NCI-H187 (cell line): Measurements from ENCODE around the gene TNRC6B.
A peak's percentile ranks its signal among the peaks of the same experiment; 100 is the strongest.
"Not testable (repeated sequence)": the region's sequence is repeated elsewhere in the genome, so short reads cannot be mapped to it uniquely, and the experiment has no call there.

Source experiments
- DNase-seq, 2 experiments: peaks; one replicate each; lab custom pipeline; 2025; lab: John Stamatoyannopoulos, UW

The TNRC6B gene

GRCh38 chr22:40177738-40178416 lies at the start of gene TNRC6B:
TNRC6B (plus strand) TSS chr22:40177925; CDS start chr22:40178136, 211 bp downstream.
- peak; percentile 5 to 60 for DNase-seq

- DNase-seq: no peak
Observed at GRCh38 chr22:40128989-40129388, 48.7 kb upstream of the TNRC6B start.

DNA sequence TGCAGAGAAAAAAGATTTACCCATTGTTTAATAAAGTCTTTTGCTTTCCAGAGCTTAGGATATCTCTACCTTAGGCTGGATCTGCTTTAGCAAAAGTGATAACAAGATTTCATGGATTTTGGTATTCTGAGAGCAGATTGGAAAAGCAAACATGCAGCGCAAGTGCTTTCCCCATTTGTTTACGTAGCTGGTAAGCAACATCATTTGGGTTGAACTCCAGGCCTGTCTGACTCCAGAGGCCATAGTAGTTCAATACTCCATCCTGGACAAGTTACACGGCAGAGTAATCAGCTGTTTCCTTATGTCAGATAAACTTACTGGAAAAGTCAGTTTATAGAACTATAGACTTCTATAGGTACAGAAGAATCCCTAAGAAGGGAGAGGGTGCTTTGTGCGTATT lies 40.6 kb upstream of the TNRC6B start:
- no peak for DNase-seq

DNA sequence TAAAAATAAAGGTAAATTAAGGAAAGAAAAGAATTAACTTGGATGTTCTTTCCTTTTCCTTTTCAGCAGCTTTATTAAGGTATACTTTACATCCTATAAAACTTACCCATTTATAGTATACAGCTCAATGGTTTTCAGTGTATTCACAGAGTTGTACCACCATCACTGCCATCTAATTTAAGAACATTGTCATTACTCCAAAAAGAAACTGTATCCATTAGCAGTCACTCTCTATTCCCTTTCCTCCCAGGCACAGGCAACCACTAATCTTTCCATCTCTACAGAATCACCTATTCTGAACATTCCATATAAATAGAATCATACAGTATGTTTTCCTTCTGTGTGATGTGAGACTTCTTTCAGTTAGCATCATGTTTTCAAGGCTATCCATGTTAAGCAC lies 38.9 kb upstream of the TNRC6B start:
- no peak for DNase-seq

- no peak for DNase-seq
Observed at GRCh38 chr22:40147388-40148176, 30.1 kb upstream of the TNRC6B start.

DNA sequence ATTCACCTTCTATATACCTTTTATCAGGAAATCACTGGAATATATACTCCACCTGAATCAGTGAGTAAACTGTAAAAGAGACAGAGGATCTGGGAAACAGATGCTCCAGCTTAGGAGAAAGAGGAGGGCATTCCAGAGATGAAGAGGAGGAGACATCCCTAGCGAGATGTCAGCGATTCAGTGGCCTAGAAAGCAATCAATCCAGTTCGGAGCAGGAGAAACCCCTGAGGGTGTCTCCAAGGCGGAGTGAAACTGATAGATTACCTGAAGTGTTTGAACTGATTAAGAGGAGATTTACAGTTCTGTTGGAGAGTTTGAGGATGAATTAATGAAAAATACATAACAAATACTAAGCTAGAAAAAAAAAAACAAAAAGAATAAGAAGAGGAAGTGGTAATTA lies 24.5 kb upstream of the TNRC6B start:
- no peak for DNase-seq

GRCh38 chr22:40153705-40154104 lies 24.0 kb upstream of the TNRC6B start:
- DNase-seq: no peak

DNA sequence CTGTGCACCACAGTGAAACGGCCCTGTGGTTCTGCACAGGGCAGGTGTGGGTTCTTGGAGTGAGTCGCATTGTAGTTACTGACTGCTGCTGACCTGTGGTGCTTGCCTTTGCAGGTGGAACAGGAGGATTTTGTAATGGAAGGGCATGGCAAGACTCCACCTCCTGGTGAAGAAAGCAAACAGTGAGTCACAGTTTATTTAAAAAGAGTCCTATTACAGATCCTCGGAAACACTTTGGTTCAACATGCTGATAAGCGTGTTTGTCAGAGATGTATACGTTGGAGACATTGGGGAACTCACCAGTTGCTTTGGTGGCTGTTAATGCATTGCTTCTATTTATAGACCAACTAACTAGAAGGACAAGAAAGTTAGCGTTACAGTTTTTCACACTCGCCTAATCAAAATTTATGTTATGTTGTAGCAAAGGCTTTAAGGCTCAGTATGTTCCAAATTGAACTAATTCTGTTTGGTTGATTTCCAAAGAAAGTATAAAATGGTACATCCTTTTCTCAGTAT lies 21.7 kb upstream of the TNRC6B start:
- peak; percentile 11 to 23 for DNase-seq

GRCh38 chr22:40156682-40157081 lies 21.0 kb upstream of the TNRC6B start:
- DNase-seq: not testable (repeated sequence)

DNA sequence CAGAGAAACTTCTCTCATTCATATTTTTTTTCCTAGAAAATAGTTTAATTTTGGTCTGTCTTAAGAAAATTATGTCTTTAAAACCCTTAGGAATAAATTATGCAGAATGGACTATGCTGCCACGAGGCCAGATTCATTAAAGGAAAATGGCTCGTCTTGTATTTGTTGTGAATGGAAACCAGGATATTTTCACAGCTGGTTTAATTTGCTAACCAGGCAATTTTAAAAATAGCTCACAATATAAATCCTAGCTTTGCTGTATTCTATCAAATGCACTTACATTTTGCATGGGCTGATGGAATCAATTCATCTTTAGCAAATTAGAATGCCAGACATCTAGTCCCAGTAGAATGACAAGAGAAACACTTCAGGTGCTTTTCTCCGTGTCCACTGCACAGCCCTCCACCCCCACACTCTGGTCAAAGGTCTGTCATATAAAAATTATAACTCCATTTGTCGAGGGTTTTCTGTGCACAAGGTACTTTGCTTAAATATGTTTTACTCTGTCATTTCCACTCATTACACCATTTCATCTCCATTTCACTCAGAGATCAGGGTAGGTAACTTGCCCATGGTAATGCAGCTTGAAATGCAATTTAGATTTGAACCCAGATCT lies 20.3 kb upstream of the TNRC6B start:
- peak in 1 of 2 experiments; percentile 20 for DNase-seq

GRCh38 chr22:40161194-40161593 lies 16.5 kb upstream of the TNRC6B start:
- DNase-seq: no peak

DNA sequence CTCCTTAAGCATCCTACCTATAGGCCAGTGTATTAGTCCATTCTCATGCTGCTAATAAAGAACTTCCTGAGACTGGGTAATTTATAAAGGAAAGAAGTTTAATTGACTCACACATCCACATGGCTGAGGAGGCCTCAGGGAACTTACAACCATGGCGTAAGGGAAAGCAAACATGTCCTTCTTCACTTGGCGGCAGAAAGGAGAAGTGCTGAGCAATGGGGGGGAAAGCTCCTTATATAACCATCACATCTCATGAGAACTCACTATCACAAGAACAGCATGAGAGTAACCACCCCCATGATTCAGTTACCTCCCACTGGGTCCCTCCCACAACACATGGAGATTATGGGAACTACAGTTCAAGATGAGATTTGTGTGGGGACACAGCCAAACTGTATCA lies 12.2 kb upstream of the TNRC6B start:
- DNase-seq: not testable (repeated sequence)

DNA sequence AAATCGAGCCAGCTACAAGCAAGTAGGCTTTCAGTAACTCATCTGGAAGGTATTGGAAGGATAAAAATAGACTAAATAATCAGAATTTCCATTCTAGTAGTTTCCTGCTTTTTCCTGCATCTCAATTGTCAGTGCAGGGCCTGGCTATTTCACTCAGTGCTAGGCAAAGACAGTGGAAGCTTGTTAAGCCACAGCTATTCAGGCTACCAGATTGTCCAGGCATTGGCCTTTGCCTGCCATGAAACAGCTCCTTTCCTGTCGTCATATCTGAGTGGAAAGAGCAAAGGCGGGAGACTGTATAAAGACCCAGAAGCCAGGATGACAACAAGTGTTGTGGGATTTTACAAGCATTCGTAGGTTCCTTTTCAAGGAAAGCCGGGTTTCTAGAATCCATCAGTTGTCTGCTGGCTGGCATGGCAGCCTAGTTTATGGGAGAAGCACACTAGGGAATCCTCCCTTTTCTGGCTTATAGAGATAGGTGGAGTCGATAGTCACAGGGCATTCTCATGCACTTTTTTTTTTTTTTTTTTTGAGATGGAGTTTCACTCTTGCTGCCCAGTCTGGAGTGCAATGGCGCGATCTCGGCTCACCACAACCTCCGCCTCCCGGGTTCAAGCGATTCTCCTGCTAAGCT lies 2.0 kb upstream of the TNRC6B start:
- no peak for DNase-seq

DNA sequence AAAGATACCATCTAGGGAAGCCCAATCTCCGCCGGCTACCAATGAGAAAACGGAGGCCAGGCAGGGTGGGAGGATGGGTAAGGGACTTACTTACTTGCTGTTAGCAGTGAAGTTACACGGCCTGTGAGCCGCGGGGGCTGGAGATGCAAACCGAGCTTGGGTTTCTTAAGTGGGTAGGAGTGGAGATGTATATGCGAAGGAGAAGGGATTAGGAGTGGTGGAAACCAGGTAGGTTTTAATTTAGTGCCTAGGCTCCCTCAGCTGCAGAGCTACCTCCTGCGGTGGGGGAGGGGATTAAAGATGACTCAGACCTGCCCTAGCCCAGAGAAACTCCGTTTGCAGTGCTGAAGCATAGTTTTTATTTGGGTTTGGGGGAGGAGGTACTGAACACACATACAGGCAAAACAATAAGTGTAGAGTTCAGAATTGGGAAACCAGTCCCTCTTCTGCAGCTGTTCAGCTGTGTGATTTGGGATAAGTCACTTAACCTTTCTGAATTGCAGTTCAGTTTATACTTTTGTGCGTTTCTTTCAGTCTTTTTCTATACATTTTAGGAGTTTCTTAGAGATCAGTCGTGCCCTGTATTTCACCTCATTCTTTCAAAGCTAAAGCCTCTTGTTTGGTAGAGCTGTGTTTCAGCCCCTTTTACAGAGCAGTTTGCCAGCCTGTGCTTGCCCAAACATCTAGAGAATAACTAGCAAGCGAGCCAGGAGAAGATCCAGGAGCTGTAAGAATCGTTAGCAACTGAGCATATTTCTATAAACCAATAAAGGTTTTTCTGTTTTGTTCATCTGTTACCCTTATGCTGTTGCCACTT lies 596 bp upstream of the TNRC6B start:
- no peak for DNase-seq

- DNase-seq: no peak
Observed at GRCh38 chr22:40178417-40179409, 988 bp downstream of the TNRC6B start.

DNA sequence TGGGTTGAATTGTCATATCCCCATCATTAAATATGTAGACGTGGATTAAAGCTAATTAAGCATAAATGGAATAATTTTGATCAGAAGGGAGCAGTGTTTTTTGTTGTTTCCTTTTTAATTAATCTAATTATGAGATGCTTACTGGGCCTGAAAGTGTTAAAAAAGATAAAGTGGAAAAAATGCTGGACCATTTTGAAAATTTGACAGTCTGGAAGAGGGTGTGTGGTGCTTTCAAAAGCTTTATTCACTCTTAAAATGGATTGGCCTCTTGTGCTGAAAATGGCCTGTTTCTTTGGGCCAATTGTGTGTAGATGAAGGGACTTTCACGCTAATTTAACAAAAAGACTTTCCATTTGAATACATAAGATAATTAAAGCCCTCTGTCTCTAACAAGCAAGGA lies 1.8 kb downstream of the TNRC6B start:
- no peak for DNase-seq

GRCh38 chr22:40180403-40180802 lies 2.7 kb downstream of the TNRC6B start:
- DNase-seq: no peak

- DNase-seq: no peak
Observed at GRCh38 chr22:40181323-40181722, 3.6 kb downstream of the TNRC6B start.

GRCh38 chr22:40182231-40182835 lies 4.6 kb downstream of the TNRC6B start:
- no peak for DNase-seq
